HG03520 (cell line): ENCODE measurements around the gene DGAT2L6.
A peak's percentile ranks its signal among the peaks of the same experiment; 100 is the strongest.
"Not testable (repeated sequence)": the region's sequence is repeated elsewhere in the genome, so short reads cannot be mapped to it uniquely, and the experiment has no call there.

Experiments used
- ATAC-seq: cut with Tn5 transposase; IDR thresholded peaks from one replicate; pipeline ENCODE4 v1.9.1; 2021; ENCODE audit warnings: mild to moderate bottlenecking, moderate library complexity; ENCODE audit not compliant: unreplicated experiment

The DGAT2L6 gene

GRCh38 chrX:70196961-70197720, 19.9 kb downstream of the DGAT2L6 start:
- peak; percentile 74 for ATAC-seq

- no peak for ATAC-seq
Measured at GRCh38 chrX:70201732-70202131, 24.4 kb downstream of the DGAT2L6 start.

DNA sequence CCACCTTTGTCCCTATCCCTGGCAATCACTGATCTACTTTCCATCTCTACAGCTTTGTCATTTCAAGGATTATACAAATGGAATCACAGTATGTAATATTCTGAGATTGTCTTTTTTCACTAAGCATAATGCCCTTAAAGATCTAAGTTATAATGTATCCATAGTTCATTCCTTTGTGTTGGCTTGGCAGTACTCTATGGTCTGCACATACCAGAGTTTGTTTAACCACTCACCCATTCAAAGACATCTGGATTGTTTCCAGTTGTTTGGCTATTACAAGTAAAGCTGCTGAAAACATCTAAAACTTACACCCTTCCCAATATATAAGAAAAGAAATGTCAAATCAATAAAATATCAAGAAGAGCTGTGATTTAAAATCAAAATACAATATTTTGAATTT, 31.2 kb downstream of the DGAT2L6 start:
- no peak for ATAC-seq

DNA sequence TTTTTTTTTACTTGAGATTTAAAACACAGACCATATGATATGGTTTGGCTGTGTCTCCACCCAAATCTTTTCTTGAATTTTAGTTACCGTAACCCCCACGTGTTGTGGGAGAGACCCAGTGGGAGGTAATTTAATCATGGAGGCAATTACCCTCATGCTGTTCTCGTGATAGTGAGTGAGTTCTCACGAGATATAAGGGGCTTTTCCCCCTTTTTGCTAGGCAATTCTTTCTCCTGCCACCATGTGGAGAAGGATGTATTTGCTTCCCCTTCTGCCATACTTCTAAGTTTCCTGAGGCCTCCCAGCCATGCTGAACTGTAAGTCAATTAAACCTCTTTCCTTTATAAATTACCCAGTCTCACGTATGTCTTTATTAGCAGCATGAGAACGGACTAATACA, 32.3 kb downstream of the DGAT2L6 start:
- not testable (repeated sequence) for ATAC-seq

- ATAC-seq: no peak
Measured at GRCh38 chrX:70219938-70220764, 42.9 kb downstream of the DGAT2L6 start.

GRCh38 chrX:70226048-70226447, 48.8 kb downstream of the DGAT2L6 start:
- ATAC-seq: no peak

- no peak for ATAC-seq
Measured at GRCh38 chrX:70226687-70227086, 49.4 kb downstream of the DGAT2L6 start.

DNA sequence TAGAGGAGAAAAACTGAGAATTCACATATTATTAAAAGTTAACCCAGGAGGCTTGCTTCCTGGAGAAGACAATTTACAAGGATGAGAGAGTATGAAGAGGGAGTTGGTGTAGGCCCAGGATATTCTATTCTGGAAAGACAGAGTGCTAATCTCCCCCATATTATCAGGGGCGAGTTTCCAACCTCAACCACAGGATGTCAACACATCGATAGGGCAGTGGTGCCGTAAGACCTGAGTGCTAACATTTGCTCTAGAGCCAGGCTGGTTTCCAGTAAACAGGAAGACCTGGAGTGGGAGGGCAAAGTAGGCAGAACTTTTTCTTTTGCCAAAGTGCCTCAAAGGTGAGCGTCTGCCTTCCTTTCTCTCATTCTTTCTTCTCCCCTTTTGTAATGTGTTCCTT, 54.4 kb downstream of the DGAT2L6 start:
- no peak for ATAC-seq

GRCh38 chrX:70234355-70234754, 57.1 kb downstream of the DGAT2L6 start, which contains the start of gene AWAT1:
Gene AWAT1 (plus strand): TSS chrX:70234655. CDS start chrX:70234696, 41 bp downstream.
- no peak for ATAC-seq

GRCh38 chrX:70240751-70241150, 63.5 kb downstream of the DGAT2L6 start:
- no peak for ATAC-seq

DNA sequence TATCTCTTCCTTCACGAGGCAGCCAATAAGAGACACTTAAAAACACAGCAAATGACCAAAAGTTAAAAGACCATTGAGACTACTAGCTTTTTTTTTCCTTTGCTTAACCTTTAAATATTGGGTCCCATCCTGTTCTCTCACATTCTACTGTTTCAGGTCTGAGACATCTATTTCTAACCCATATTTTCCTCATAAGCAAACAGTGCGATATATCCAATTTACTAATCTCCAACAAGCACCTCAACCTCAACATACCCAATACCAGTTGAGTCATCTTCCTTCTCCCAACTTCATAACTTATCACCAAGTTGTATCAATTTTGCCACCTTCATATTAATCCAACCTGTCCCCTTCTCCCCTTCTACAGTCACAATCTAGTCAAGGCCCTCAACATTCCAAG, 64.2 kb downstream of the DGAT2L6 start:
- no peak for ATAC-seq

DNA sequence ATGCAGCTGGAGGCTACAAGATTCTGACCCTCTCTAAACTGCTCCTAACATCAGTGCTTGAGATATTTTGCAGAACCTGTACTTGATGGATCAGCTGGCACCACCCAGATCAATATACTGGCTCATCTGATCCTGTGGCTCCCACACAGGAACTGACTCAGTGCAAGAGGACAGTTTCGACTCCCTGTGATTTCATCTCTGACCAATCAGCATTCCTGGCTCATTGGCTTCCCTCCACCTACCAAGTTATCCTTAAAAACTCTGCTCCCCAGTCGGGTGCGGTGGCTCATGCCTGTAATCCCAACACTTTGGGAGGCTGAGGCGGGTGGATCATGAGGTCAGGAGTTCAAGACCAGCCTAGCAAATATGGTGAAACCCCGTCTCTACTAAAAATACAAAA, 66.3 kb downstream of the DGAT2L6 start:
- not testable (repeated sequence) for ATAC-seq

GRCh38 chrX:70244881-70245280, 67.6 kb downstream of the DGAT2L6 start:
- no peak for ATAC-seq

DNA sequence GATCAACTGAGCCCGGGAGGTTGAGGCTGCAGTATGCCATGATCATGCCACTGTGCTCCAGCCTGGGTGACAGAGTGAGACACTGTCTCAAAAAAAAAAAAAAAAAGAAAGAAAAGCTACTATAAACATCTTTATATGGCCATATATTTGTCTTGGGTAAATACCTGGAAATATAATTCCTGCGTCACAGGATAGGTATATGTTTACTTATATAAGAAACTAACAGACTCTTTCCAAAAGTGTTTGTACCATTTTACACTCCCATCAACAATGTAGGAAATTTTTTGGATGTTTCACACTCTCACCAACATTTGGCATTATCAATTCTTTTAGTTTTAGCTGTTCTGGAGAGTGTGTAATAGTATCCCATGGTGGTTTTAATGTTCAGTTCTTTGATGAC, 70.0 kb downstream of the DGAT2L6 start:
- ATAC-seq: no peak

DNA sequence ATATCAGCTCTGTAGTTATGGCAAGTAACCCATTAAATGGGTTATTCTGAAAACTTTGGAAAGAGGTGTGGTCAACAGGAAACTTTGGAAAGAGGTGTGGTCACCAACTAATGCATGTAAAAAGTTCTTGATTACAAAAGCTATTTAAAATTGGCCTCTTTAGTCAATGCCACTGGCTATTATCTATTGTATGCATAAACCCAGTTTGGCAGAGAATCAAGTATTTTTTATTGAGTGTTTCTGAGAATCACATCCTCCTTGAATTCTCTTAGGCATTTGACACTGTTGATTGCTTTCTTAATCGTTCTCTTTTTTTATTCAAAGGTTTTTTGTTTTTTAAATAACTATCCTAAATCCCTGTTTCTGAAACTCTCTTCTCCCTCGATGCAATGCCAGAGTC, 75.2 kb downstream of the DGAT2L6 start:
- ATAC-seq: no peak

GRCh38 chrX:70253377-70254062, 76.2 kb downstream of the DGAT2L6 start:
- ATAC-seq: no peak

GRCh38 chrX:70254063-70254400, 76.7 kb downstream of the DGAT2L6 start:
- ATAC-seq: no peak

- ATAC-seq: no peak
Measured at GRCh38 chrX:70254909-70255308, 77.6 kb downstream of the DGAT2L6 start.
